H9 (cell line): ENCODE measurements around the gene HERPUD2. TPM values are rescaled to one million over a fixed set of nuclear protein-coding genes. Genes with fewer than 3 reads are reported as not detected.

Experiments used
- DNase-seq: peaks from one replicate; pipeline ENCODE4 v3.0.0-alpha.2; 2017
- H2AFZ ChIP-seq: one replicate; pipeline ENCODE4 v1.6.1; 2013; ENCODE audit warnings: mild to moderate bottlenecking, low read length, control low read depth, moderate library complexity
- H2AK5ac ChIP-seq: 2 replicates; pipeline ENCODE4 v1.6.1; 2013; ENCODE audit warnings: low read length, control low read depth, mixed read lengths; ENCODE audit not compliant: insufficient read length
- H2BK120ac ChIP-seq: one replicate; pipeline ENCODE4 v1.6.1; 2013; ENCODE audit warnings: low read depth, mild to moderate bottlenecking, low read length, control low read depth, inconsistent platforms; ENCODE audit not compliant: poor library complexity, severe bottlenecking
- H2BK12ac ChIP-seq: 2 replicates; pipeline ENCODE4 v1.6.1; 2013; ENCODE audit warnings: low read length, control low read depth, mixed read lengths, low read depth; ENCODE audit not compliant: insufficient read length
- H2BK15ac ChIP-seq: 2 replicates; pipeline ENCODE4 v1.6.1; 2013; ENCODE audit warnings: low read depth, low read length, control low read depth
- H2BK20ac ChIP-seq: one replicate; pipeline ENCODE4 v1.6.1; 2013; ENCODE audit warnings: low read depth, mild to moderate bottlenecking, low read length, control low read depth, inconsistent platforms; ENCODE audit not compliant: poor library complexity, severe bottlenecking
- H2BK5ac ChIP-seq: 2 replicates; pipeline ENCODE4 v1.6.1; 2013; ENCODE audit warnings: low read length, control low read depth, mixed read lengths; ENCODE audit not compliant: insufficient read length
- H3K14ac ChIP-seq: 2 replicates; pipeline ENCODE4 v1.6.1; 2013; ENCODE audit warnings: low read length, control low read depth; ENCODE audit not compliant: insufficient read depth
- H3K18ac ChIP-seq: 2 replicates; pipeline ENCODE4 v1.6.1; 2013; ENCODE audit warnings: low read depth, mild to moderate bottlenecking, mixed read lengths, low read length, control low read depth; ENCODE audit not compliant: insufficient read length
- H3K23ac ChIP-seq: 2 replicates; pipeline ENCODE4 v1.6.1; 2013; ENCODE audit warnings: low read length, control low read depth, mixed read lengths, low read depth; ENCODE audit not compliant: insufficient read length
- H3K23me2 ChIP-seq: 2 replicates; pipeline ENCODE4 v1.6.1; 2013; ENCODE audit warnings: low read depth, mild to moderate bottlenecking, mixed read lengths, low read length, control low read depth; ENCODE audit not compliant: insufficient read length, poor library complexity, severe bottlenecking
- H3K27ac ChIP-seq: 2 replicates; pipeline ENCODE4 v1.5.1; 2013; ENCODE audit warnings: low read length, control low read depth, mixed read lengths, low read depth; ENCODE audit not compliant: insufficient read length
- H3K27me3 ChIP-seq: 2 replicates; pipeline ENCODE4 v1.6.1; 2013; ENCODE audit warnings: low read length, control low read depth, inconsistent platforms; ENCODE audit not compliant: insufficient read depth
- H3K4ac ChIP-seq: 2 replicates; pipeline ENCODE4 v1.6.1; 2013; ENCODE audit warnings: low read depth, mild to moderate bottlenecking, control low read depth, inconsistent platforms, low read length, moderate library complexity
- H3K4me1 ChIP-seq: 2 replicates; pipeline ENCODE4 v1.6.1; 2013; ENCODE audit warnings: low read length, control low read depth, inconsistent platforms; ENCODE audit not compliant: insufficient read depth
- H3K4me2 ChIP-seq: 2 replicates; pipeline ENCODE4 v1.6.1; 2013; ENCODE audit warnings: low read length, control low read depth, mixed read lengths; ENCODE audit not compliant: insufficient read length, insufficient read depth
- H3K56ac ChIP-seq: 2 replicates; pipeline ENCODE4 v1.6.1; 2013; ENCODE audit warnings: low read depth, mild to moderate bottlenecking, mixed read lengths, low read length, control low read depth; ENCODE audit not compliant: insufficient read length
- H3K79me1 ChIP-seq: 2 replicates; pipeline ENCODE4 v1.6.1; 2013; ENCODE audit warnings: low read depth, mild to moderate bottlenecking, moderate library complexity, low read length, control low read depth, inconsistent platforms; ENCODE audit not compliant: insufficient read depth, poor library complexity, severe bottlenecking
- H3K79me2 ChIP-seq: 2 replicates; pipeline ENCODE4 v1.6.1; 2013; ENCODE audit warnings: low read length, control low read depth, inconsistent platforms; ENCODE audit not compliant: insufficient read depth
- H3K9ac ChIP-seq: 2 replicates; pipeline ENCODE4 v1.6.1; 2013; ENCODE audit warnings: low read length, control low read depth, mixed read lengths; ENCODE audit not compliant: insufficient read length; ENCODE audit errors: extremely low read depth
- H3K9me3 ChIP-seq: one replicate; pipeline ENCODE4 v1.6.1; 2013; ENCODE audit warnings: low read depth, low read length, inconsistent platforms; ENCODE audit not compliant: control insufficient read depth
- H3T11ph ChIP-seq: one replicate; pipeline ENCODE4 v1.6.1; 2013; ENCODE audit warnings: mild to moderate bottlenecking, low read length, control low read depth, inconsistent platforms
- H4K20me1 ChIP-seq: one replicate; pipeline ENCODE4 v1.6.1; 2013; ENCODE audit not compliant: control insufficient read depth, insufficient read length, insufficient read depth
- H4K5ac ChIP-seq: 2 replicates; pipeline ENCODE4 v1.6.1; 2013; ENCODE audit warnings: low read depth, mild to moderate bottlenecking, mixed read lengths, low read length, control low read depth; ENCODE audit not compliant: insufficient read length
- H4K8ac ChIP-seq: replicated peaks from 2 replicates; pipeline ENCODE4 v1.6.1; 2013; ENCODE audit warnings: low read length, control low read depth, mixed read lengths, low read depth; ENCODE audit not compliant: insufficient read length
- H4K91ac ChIP-seq: 2 replicates; pipeline ENCODE4 v1.6.1; 2013; ENCODE audit warnings: low read depth, mild to moderate bottlenecking, moderate library complexity, mixed read lengths, low read length, control low read depth; ENCODE audit not compliant: insufficient read length
- H3K27ac Mint-ChIP-seq, 3 experiments: 2 replicates in 2 of 3; 3 replicates in 1 of 3; pipeline ENCODE4 v1.8.0; 2020 to 2021; ENCODE audit warnings: mixed read lengths in 3 of 3, mild to moderate bottlenecking in 1 of 3, moderate library complexity in 1 of 3
- H3K27me3 Mint-ChIP-seq: 2 replicates; pipeline ENCODE4 v1.8.0; 2021; ENCODE audit warnings: low read depth, mild to moderate bottlenecking, moderate library complexity, mixed read lengths
- H3K36me3 Mint-ChIP-seq, 3 experiments: 2 replicates in 2 of 3; 3 replicates in 1 of 3; pipeline ENCODE4 v1.8.0; 2020 to 2021; ENCODE audit warnings: low read depth in 3 of 3, mixed read lengths in 3 of 3; ENCODE audit not compliant: insufficient read depth in 1 of 3
- H3K4me1 Mint-ChIP-seq, 2 experiments: 2 replicates each; pipeline ENCODE4 v1.8.0; 2020; ENCODE audit warnings: mixed read lengths in 2 of 2
- H3K4me3 Mint-ChIP-seq, 2 experiments: 2 replicates in 1 of 2; 3 replicates in 1 of 2; pipeline ENCODE4 v1.8.0; 2020 to 2021; ENCODE audit warnings: mild to moderate bottlenecking in 2 of 2, mixed read lengths in 2 of 2, moderate library complexity in 1 of 2
- H3K9me3 Mint-ChIP-seq, 2 experiments: 2 replicates in 1 of 2; 3 replicates in 1 of 2; pipeline ENCODE4 v1.8.0; 2020; ENCODE audit warnings: mild to moderate bottlenecking in 2 of 2, mixed read lengths in 2 of 2, moderate library complexity in 1 of 2
- CTCF ChIP-seq: fragments of 200-600 bp; sonication (generic); conservative IDR thresholded peaks from 3 replicates; pipeline ENCODE4 v1.8.0; 2021; ENCODE audit warnings: antibody characterized with exemption, mild to moderate bottlenecking
- WGBS: extraction: QIAGEN DNeasy Blood & Tissue Kit; methylation state at CpG from one replicate; pipeline ENCODE4 v1.1.7; 2013; ENCODE audit warnings: missing lambda C conversion rate, low lambda C conversion rate, mixed read lengths; ENCODE audit not compliant: insufficient read length; ENCODE audit errors: extremely low coverage; 5-methylcytosine and 5-hydroxymethylcytosine counted together
- total RNA-seq: library from RNA; stranded (reverse); gene quantifications from 2 replicates; pipeline ENCODE4 v1.2.1, GENCODE V29; 2021

Gene HERPUD2
- total RNA-seq, 1 experiment from 2014 or later, result 17.0 TPM

DNA sequence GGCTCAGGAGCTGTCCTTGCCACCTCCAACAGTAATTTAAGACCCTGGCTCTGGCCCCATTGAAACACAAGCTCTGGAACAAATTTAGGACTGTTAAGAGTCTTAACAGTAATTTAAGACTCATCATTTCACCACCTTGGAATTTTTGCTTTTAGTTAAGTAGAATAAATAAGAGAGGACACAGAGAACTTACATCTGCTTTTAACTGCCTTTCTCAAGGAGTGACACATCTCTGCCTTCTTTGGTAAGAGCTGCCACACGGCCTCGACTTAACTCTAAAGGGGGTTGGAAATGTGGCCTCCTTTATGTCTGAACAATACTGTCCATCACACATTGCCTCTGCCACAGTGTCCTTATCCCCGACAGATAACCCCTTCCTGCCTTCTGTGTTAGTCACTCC lies 77.9 kb downstream of the HERPUD2 start:
- Histone ChIP-seq H3K14ac (no peak overlapping the region), H4K91ac (no peak overlapping the region), H3K4ac (no peak overlapping the region), H3K18ac (no peak overlapping the region), H2BK20ac (no peak overlapping the region), H3K79me2 (no peaks in the 10 kb centered on the region), H3K56ac (no peak overlapping the region), H3K4me1 (no peaks in the 10 kb centered on the region), H4K20me1 (no peaks in the 10 kb centered on the region), H3T11ph (no peak overlapping the region), H4K5ac (no peak overlapping the region), H2BK5ac (no peak overlapping the region), H3K9ac (no peak overlapping the region), H3K4me2 (no peak overlapping the region), H2AFZ (no peak overlapping the region), H2BK12ac (no peak overlapping the region), H3K9me3 (no peaks in the 10 kb centered on the region), H4K8ac (no peak overlapping the region), H3K27me3 (no peaks in the 10 kb centered on the region), H3K23me2 (no peaks in the 10 kb centered on the region), H2BK15ac (no peak overlapping the region), H3K79me1 (no peaks in the 10 kb centered on the region), H3K27ac (no peak overlapping the region), H3K23ac (no peak overlapping the region), H2AK5ac (no peak overlapping the region), H2BK120ac (no peak overlapping the region)
- Mint-ChIP-seq H3K4me3 (no peak overlapping the region), H3K4me1 (peaks cover 0 to 7% of the 10 kb centered on the region in 2 experiments; a peak in 1 of 4 replicates), H3K27me3 (no peaks in the 10 kb centered on the region), H3K9me3 (no peaks in the 10 kb centered on the region; a peak in 1 of 5 replicates), H3K27ac (peak overlapping the region in 1 of 3 experiments; percentile 37; a peak in 2 of 7 replicates), H3K36me3 (peaks cover 0 to under 1% (median 0%) of the 10 kb centered on the region in 3 experiments; a peak in 2 of 7 replicates)
- no peak for DNase-seq
- no peak for TF ChIP-seq CTCF
- no CpG with 5 or more reads among the region's 3 CpGs for WGBS
